OCI-LY3 (cell line): Measurements from ENCODE around the gene NDC80.
A peak's percentile ranks its signal among the peaks of the same experiment; 100 is the strongest.
"Not testable (repeated sequence)": the region's sequence is repeated elsewhere in the genome, so short reads cannot be mapped to it uniquely, and the experiment has no call there.

Experiments
- H2AFZ ChIP-seq: fragments of 200-600, 300-600 bp; shearing (Covaris generic); 2 replicates; pipeline ENCODE4 v1.6.0; 2014; ENCODE audit warnings: antibody characterized with exemption, low read depth, low read length
- H3K27ac ChIP-seq: fragments of 200-600, 300-600 bp; sonication (generic); 2 replicates; pipeline ENCODE4 v1.5.1; 2014; ENCODE audit warnings: mild to moderate bottlenecking, low read length, moderate library complexity, mixed read lengths
- H3K27me3 ChIP-seq: fragments of 200-600, 300-600 bp; sonication (generic); 2 replicates; pipeline ENCODE4 v1.6.1; 2014; ENCODE audit warnings: low read depth, low read length, mixed read lengths
- H3K36me3 ChIP-seq: fragments of 200-600, 300-600 bp; sonication (generic); replicated peaks from 2 replicates; pipeline ENCODE3; 2014; ENCODE audit warnings: low read depth, low read length, mixed read lengths
- H3K4me1 ChIP-seq: fragments of 300-600, 200-600 bp; sonication (generic); 2 replicates; pipeline ENCODE4 v1.6.1; 2014; ENCODE audit warnings: low read length, mixed read lengths
- H3K4me2 ChIP-seq: fragments of 200-600, 300-600 bp; sonication (generic); 2 replicates; pipeline ENCODE4 v1.6.1; 2014; ENCODE audit warnings: low read length, mixed read lengths
- H3K4me3 ChIP-seq: fragments of 300-600, 200-600 bp; sonication (generic); 2 replicates; pipeline ENCODE4 v1.5.1; 2014; ENCODE audit warnings: antibody characterized with exemption, mild to moderate bottlenecking, low read length, moderate library complexity
- H3K79me2 ChIP-seq: fragments of 300-600, 200-600 bp; shearing (Covaris generic); 2 replicates; pipeline ENCODE4 v1.6.1; 2014; ENCODE audit warnings: mild to moderate bottlenecking, low read length, mixed read lengths
- H3K9ac ChIP-seq: fragments of 300-600, 200-600 bp; shearing (Covaris generic); 2 replicates; pipeline ENCODE4 v1.6.0; 2014; ENCODE audit warnings: mild to moderate bottlenecking, low read length, moderate library complexity
- H3K9me3 ChIP-seq: fragments of 200-600, 300-600 bp; shearing (Covaris generic); 2 replicates; pipeline ENCODE4 v1.6.1; 2014; ENCODE audit warnings: low read length, mixed read lengths; ENCODE audit not compliant: insufficient read depth
- H4K20me1 ChIP-seq: fragments of 200-600, 300-600 bp; sonication (generic); 2 replicates; pipeline ENCODE4 v1.6.1; 2016; ENCODE audit warnings: low read length, mixed read lengths; ENCODE audit not compliant: insufficient read depth
- CTCF ChIP-seq: fragments of 200-600, 300-600 bp; sonication (generic); IDR thresholded peaks from 2 replicates; pipeline ENCODE4 v1.5.1; 2014; ENCODE audit warnings: antibody characterized with exemption, low read length, low read depth
- EZH2phosphoT487 ChIP-seq: fragments of 200-600 bp; shearing (Covaris generic); IDR thresholded peaks from 2 replicates; pipeline ENCODE4 v1.6.1; 2018; ENCODE audit warnings: antibody characterized with exemption, mixed run types, low read depth

The NDC80 gene

GRCh38 chr18:2571200-2572170 lies at the start of gene NDC80, which contains the start of gene METTL4:
NDC80 (plus strand) TSS chr18:2571557; CDS start chr18:2572986, 1,429 bp downstream.
METTL4 (minus strand) TSS chr18:2571505; CDS start chr18:2567216, 4,289 bp downstream.
- TF ChIP-seq EZH2phosphoT487 = no peak
- TF ChIP-seq CTCF = no peak
- Histone ChIP-seq H3K36me3 (peaks cover 27% of the 10 kb centered on the region), H3K9me3 (no peaks in the 10 kb centered on the region), H3K4me3 (peak within 1 kb of the TSS; percentile 89), H3K4me1 (peaks cover 23% of the 10 kb centered on the region), H3K9ac (peak within 1 kb of the TSS; percentile 85), H3K27me3 (no peaks in the 10 kb centered on the region), H3K27ac (peak within 1 kb of the TSS; percentile 74), H4K20me1 (no peaks in the 10 kb centered on the region), H3K79me2 (peaks cover 63% of the 10 kb centered on the region), H3K4me2 (peak within 1 kb of the TSS; percentile 93), H2AFZ (peak within 1 kb of the TSS; percentile 88)

- no peak overlapping the region for H3K4me2 ChIP-seq
- no peak overlapping the region for H2AFZ ChIP-seq
- no peaks in the 10 kb centered on the region for H3K27me3 ChIP-seq
- no peaks in the 10 kb centered on the region for H3K79me2 ChIP-seq
- no peaks in the 10 kb centered on the region for H3K9me3 ChIP-seq
- no peak for TF ChIP-seq EZH2phosphoT487
- no peak for TF ChIP-seq CTCF
- no peaks in the 10 kb centered on the region for H3K36me3 ChIP-seq
- no peak overlapping the region for H3K4me3 ChIP-seq
- no peak overlapping the region for H3K9ac ChIP-seq
- no peak overlapping the region for H3K27ac ChIP-seq
- no peaks in the 10 kb centered on the region for H4K20me1 ChIP-seq
- H3K4me1 ChIP-seq = peaks cover 7% of the 10 kb centered on the region; the same call in 1 of the 2 replicates
Observed at GRCh38 chr18:2522112-2522511, 49.2 kb upstream of the NDC80 start.

- not testable (repeated sequence) for H2AFZ ChIP-seq, H3K27ac ChIP-seq, H3K9ac ChIP-seq, H3K36me3 ChIP-seq, H3K79me2 ChIP-seq, H3K9me3 ChIP-seq, H3K27me3 ChIP-seq, H3K4me3 ChIP-seq, H3K4me1 ChIP-seq, H3K4me2 ChIP-seq, H4K20me1 ChIP-seq
Observed at GRCh38 chr18:2524794-2525198, 46.6 kb upstream of the NDC80 start.

- TF ChIP-seq CTCF (no peak), EZH2phosphoT487 (no peak)
- H3K4me2 ChIP-seq = no peak overlapping the region
Observed at GRCh38 chr18:2526329-2526728, 45.0 kb upstream of the NDC80 start.

More at GRCh38 chr18:2526329-2526728, 45.0 kb upstream of the NDC80 start:
- H3K27me3 ChIP-seq = no peaks in the 10 kb centered on the region
- no peaks in the 10 kb centered on the region for H4K20me1 ChIP-seq
- H3K9me3 ChIP-seq = no peaks in the 10 kb centered on the region
- H3K4me3 ChIP-seq = no peak overlapping the region
- no peak overlapping the region for H3K9ac ChIP-seq
- no peak overlapping the region for H3K27ac ChIP-seq
- H3K36me3 ChIP-seq = no peaks in the 10 kb centered on the region
- H2AFZ ChIP-seq = no peak overlapping the region
- H3K79me2 ChIP-seq = no peaks in the 10 kb centered on the region
- H3K4me1 ChIP-seq = peaks cover 7% of the 10 kb centered on the region; the same call in 1 of the 2 replicates
